ENCODE results near the gene ADAMTS10.

DNA sequence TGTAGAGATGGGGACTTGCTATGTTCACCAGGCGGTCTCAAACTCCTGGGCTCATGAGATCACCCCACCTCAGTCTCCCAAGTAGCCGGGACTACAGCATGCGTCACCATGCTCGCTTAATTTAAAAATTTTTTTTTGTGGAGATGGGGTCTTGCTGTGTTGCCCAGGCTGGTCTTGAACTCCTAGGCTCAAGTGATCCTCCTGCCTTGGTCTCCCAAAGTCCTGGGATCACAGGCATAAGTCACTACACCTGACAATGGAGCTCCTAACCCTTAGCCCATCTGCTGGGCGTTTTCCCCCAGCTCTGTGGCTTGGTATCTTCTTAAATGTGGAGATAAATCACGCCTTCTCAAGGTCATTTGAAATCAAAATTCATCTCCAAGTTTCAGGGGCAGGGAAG, 6.3 kb upstream of the ADAMTS10 start:
- TF ChIP-seq EZH2 (IDR thresholded peaks at IDR 0.05; ENCODE audit: low read length, unreplicated experiment) = no peak
- TF ChIP-seq, protein P1, sequence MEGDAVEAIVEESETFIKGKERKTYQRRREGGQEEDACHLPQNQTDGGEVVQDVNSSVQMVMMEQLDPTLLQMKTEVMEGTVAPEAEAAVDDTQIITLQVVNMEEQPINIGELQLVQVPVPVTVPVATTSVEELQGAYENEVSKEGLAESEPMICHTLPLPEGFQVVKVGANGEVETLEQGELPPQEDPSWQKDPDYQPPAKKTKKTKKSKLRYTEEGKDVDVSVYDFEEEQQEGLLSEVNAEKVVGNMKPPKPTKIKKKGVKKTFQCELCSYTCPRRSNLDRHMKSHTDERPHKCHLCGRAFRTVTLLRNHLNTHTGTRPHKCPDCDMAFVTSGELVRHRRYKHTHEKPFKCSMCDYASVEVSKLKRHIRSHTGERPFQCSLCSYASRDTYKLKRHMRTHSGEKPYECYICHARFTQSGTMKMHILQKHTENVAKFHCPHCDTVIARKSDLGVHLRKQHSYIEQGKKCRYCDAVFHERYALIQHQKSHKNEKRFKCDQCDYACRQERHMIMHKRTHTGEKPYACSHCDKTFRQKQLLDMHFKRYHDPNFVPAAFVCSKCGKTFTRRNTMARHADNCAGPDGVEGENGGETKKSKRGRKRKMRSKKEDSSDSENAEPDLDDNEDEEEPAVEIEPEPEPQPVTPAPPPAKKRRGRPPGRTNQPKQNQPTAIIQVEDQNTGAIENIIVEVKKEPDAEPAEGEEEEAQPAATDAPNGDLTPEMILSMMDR (conservative IDR thresholded peaks at IDR 0.05; ENCODE audit: low read depth, low read length) = no peak
